Esophagus squamous epithelium (tissue), 5 donors: Measurements from ENCODE around the gene BBS2. TPM values are rescaled to one million over a fixed set of nuclear protein-coding genes. Genes with fewer than 3 reads are reported as not detected.

Experiments used
- DNase-seq: peaks from one replicate; lab custom pipeline; 2025; lab: John Stamatoyannopoulos, UW
- H3K27ac ChIP-seq, 4 donors: fragments of 200-600 bp; sonication (generic); one replicate each; pipeline ENCODE4 v1.5.1; 2016 to 2019; ENCODE audit warnings: mild to moderate bottlenecking in 1 of 4
- H3K27me3 ChIP-seq, 4 donors: fragments of 200-600 bp; sonication (generic); 1 replicate in 3 of 4; 2 replicates in 1 of 4; pipeline versions ENCODE4 v1.5.1 to v1.6.0; 2017 to 2021; ENCODE audit warnings: antibody characterized with exemption in 1 of 4
- H3K36me3 ChIP-seq, 3 donors: fragments of 200-600 bp; sonication (generic); one replicate each; pipeline ENCODE4 v1.5.1; 2016 to 2019
- H3K4me1 ChIP-seq, 3 donors: fragments of 200-600 bp; sonication (generic); one replicate each; pipeline ENCODE4 v1.5.1; 2017 to 2019
- H3K4me3 ChIP-seq, 4 donors: fragments of 200-600 bp; sonication (generic); 1 replicate in 3 of 4; 2 replicates in 1 of 4; pipeline ENCODE4 v1.5.1; 2016 to 2019; ENCODE audit warnings: mild to moderate bottlenecking in 2 of 4, moderate library complexity in 1 of 4
- H3K9me3 ChIP-seq, 3 donors: fragments of 200-600 bp; sonication (generic); one replicate each; pipeline ENCODE4 v1.5.1; 2016 to 2019
- POLR2A ChIP-seq, 4 donors: fragments of 450-650 bp; IDR thresholded peaks; one replicate each; pipeline ENCODE4 v1.6.1; 2017; ENCODE audit warnings: antibody characterized with exemption in 4 of 4, mild to moderate bottlenecking in 4 of 4, moderate library complexity in 3 of 4
- WGBS, 2 donors: methylation state at CpG; one replicate each; pipeline ENCODE4 v1.1.5; 2018; 5-methylcytosine and 5-hydroxymethylcytosine counted together
- intact Hi-C: fragments of 100-400 bp; cut with DNase I; formaldehyde crosslinking; loops from one replicate; pipeline ENCODE4 v1.15.0; 2022
- total RNA-seq, 4 donors: library from RNA; depleted of rRNA; stranded (reverse); fragments of >200 nt; gene quantifications; one replicate each; pipeline ENCODE4 v1.1.0, GENCODE V29; 2016
- TF ChIP-seq, protein P1 (sequence below), 6 experiments: fragments of 450-650 bp in 4 of 6; fragments of 200-600 bp in 2 of 6; sonication (generic) in 2 of 6; IDR thresholded peaks; one replicate each; pipeline ENCODE4 v1.5.1; 2016 to 2019; ENCODE audit warnings: antibody characterized with exemption in 6 of 6, mild to moderate bottlenecking in 4 of 6, moderate library complexity in 4 of 6
- donor health status: DM: yes; HTN: yes; CAD: no.

BBS2 gene
- total RNA-seq, 4 donors from 2014 or later: 15.2 to 60.8 (median 31.1) TPM

DNA sequence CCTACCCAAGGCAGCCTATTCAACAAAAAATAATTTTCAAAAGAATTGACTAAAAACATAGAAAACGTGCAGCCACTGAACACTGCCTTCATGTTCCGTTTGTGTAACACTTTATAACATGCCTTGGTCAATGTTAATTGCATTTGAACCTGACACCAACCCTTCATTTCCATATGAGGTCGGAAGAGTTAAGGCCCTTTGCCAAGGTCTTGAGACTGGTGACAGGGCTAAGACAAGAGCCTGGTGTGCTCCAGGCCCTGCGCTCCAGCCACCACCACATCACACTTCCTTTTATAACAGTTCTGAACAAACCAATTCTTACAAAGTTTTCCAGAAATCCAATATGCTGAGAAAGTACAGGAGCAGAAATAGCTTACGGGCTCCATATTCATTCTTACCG, 4.2 kb downstream of the BBS2 start:
- no peak for DNase-seq
- H3K4me1 ChIP-seq: peaks cover 20 to 73% (median 37%) of the 10 kb centered on the region in 3 donors
- 71 to 76% methylated on average over 6 of the region's 6 CpGs for WGBS, 2 donors
- H3K27ac ChIP-seq: peak overlapping the region in 2 of 4 donors; percentile 53 to 55
- no peak for TF ChIP-seq POLR2A (IDR thresholded peaks at IDR 0.05)
- TF ChIP-seq, protein P1, sequence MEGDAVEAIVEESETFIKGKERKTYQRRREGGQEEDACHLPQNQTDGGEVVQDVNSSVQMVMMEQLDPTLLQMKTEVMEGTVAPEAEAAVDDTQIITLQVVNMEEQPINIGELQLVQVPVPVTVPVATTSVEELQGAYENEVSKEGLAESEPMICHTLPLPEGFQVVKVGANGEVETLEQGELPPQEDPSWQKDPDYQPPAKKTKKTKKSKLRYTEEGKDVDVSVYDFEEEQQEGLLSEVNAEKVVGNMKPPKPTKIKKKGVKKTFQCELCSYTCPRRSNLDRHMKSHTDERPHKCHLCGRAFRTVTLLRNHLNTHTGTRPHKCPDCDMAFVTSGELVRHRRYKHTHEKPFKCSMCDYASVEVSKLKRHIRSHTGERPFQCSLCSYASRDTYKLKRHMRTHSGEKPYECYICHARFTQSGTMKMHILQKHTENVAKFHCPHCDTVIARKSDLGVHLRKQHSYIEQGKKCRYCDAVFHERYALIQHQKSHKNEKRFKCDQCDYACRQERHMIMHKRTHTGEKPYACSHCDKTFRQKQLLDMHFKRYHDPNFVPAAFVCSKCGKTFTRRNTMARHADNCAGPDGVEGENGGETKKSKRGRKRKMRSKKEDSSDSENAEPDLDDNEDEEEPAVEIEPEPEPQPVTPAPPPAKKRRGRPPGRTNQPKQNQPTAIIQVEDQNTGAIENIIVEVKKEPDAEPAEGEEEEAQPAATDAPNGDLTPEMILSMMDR (IDR thresholded peaks at IDR 0.05): no peak
- H3K9me3 ChIP-seq: no peaks in the 10 kb centered on the region
- intact Hi-C loops: loop anchor here (10.0 kb wide), 1 partner anchor 189 kb away; no protein-coding TSS in a partner anchor
- H3K36me3 ChIP-seq: peaks cover 0 to 23% (median 0%) of the 10 kb centered on the region in 3 donors
- no peaks in the 10 kb centered on the region for H3K27me3 ChIP-seq
- H3K4me3 ChIP-seq: no peak overlapping the region

DNA sequence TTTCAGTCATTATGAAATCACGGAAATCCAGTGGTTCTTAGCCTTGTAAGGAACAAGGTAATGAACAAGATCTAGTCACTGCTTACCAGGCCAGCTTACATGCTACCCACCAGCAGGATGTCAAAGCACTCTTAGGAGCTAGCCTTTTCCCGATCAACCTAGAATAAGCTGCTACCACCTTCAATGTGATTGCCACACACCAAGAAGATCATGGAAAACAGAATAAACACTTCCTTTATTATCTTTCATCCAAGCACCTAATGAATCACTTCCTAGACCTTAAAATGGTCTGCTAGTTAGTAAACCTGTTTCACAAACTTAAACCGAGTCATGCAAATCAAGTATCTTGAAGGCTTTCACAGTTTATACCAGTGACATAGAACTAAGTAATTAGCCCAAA, 5.0 kb downstream of the BBS2 start:
- WGBS, 2 donors: 35 to 42% methylated on average over 3 of the region's 3 CpGs
- intact Hi-C loops: loop anchor here (5.0 to 10.0 kb wide), 2 partner anchors 87 to 190 kb away; no protein-coding TSS in a partner anchor
- H3K4me1 ChIP-seq: peaks cover 13 to 66% (median 30%) of the 10 kb centered on the region in 3 donors
- peak overlapping the region; percentile 2 to 55 (median 20) for H3K27ac ChIP-seq
- no peak overlapping the region for H3K4me3 ChIP-seq
- DNase-seq: no peak
- H3K9me3 ChIP-seq: no peaks in the 10 kb centered on the region
- no peaks in the 10 kb centered on the region for H3K27me3 ChIP-seq
- peaks cover 0 to 31% (median 0%) of the 10 kb centered on the region in 3 donors for H3K36me3 ChIP-seq
- TF ChIP-seq, protein P1 (IDR thresholded peaks at IDR 0.05): no peak
- no peak for TF ChIP-seq POLR2A (IDR thresholded peaks at IDR 0.05)

DNA sequence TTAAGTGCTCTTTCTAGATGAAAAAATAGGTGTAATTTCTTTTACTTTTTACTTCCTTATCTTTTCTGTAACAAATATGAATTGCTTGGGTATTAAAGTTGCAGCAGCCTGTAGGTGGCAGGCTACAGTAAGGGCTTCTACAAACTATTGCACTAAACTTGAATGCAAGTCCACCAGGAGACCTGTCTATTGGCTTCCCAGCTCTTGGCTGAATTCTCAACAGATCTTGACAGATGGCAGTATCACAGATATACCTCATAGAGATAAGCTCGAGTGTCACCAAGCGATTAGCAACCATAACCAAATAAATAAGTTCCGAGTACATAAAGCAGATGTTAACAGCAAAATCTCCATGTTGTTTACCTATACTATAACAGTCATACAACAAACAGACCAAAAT, 5.9 kb downstream of the BBS2 start:
- no peaks in the 10 kb centered on the region for H3K9me3 ChIP-seq
- intact Hi-C loops: loop anchor here (5.0 to 10.0 kb wide), 2 partner anchors 88 to 191 kb away; no protein-coding TSS in a partner anchor
- 49 to 69% methylated on average over 3 of the region's 3 CpGs for WGBS, 2 donors
- no peak overlapping the region for H3K4me3 ChIP-seq
- DNase-seq: no peak
- H3K4me1 ChIP-seq: peaks cover 13 to 60% (median 28%) of the 10 kb centered on the region in 3 donors
- TF ChIP-seq, protein P1 (IDR thresholded peaks at IDR 0.05): peak; percentile 51 to 81 (median 70)
- TF ChIP-seq POLR2A (IDR thresholded peaks at IDR 0.05): no peak
- peak overlapping the region in 2 of 4 donors; percentile 2 to 55 for H3K27ac ChIP-seq
- peaks cover 0 to 40% (median 0%) of the 10 kb centered on the region in 3 donors for H3K36me3 ChIP-seq
- no peaks in the 10 kb centered on the region for H3K27me3 ChIP-seq

DNA sequence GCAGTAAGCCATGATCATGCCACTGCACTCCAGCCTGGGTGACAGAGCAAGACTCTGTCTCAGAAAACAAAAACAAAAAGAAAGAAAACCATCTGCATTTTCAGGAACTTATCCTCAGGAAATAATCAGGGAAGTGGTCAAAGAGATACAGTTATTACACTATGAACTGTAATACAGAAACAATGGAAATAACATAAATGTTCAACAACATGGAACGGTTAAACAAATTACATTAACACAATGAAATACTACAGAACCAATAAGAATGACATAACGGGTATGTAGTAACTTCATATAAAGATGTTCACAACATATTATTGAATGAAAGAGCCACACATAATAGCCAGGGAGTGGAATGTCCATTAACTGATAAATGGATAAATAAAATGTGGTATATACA, 6.7 kb downstream of the BBS2 start:
- no peaks in the 10 kb centered on the region for H3K27me3 ChIP-seq
- no peak overlapping the region for H3K4me3 ChIP-seq
- TF ChIP-seq, protein P1 (IDR thresholded peaks at IDR 0.05): no peak
- TF ChIP-seq POLR2A (IDR thresholded peaks at IDR 0.05): no peak
- H3K36me3 ChIP-seq: peaks cover 0 to 49% (median 0%) of the 10 kb centered on the region in 3 donors
- peaks cover 9 to 52% (median 19%) of the 10 kb centered on the region in 3 donors for H3K4me1 ChIP-seq
- intact Hi-C loops: loop anchor here (5.0 to 10.0 kb wide), 2 partner anchors 89 to 192 kb away; no protein-coding TSS in a partner anchor
- no peak overlapping the region for H3K27ac ChIP-seq
- no peak for DNase-seq
- no peaks in the 10 kb centered on the region for H3K9me3 ChIP-seq
- WGBS, 2 donors: 82 to 84% methylated on average over 2 of the region's 2 CpGs

DNA sequence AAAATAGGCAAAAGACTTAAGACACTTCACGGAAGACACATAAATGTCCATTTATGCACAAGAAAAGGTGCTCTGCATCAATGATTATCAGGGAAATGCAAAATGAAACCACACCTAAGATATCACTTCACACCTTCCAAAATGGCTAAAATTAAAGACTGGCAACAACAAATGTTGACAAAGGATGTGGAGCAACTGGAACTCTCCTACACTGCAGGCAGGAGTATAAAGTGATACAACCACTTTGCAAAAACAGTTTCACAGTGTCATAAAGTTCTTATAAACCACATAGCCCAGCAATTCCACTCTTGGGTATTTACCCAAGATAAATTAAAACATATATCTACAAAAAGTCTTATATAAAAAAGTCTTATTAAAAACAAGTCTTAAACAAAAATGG, 7.8 kb downstream of the BBS2 start:
- no peak overlapping the region for H3K27ac ChIP-seq
- H3K27me3 ChIP-seq: no peaks in the 10 kb centered on the region
- H3K4me1 ChIP-seq: peaks cover 0 to 49% (median 11%) of the 10 kb centered on the region in 3 donors
- intact Hi-C loops: loop anchor here (5.0 to 10.0 kb wide), 2 partner anchors 90 to 193 kb away; no protein-coding TSS in a partner anchor
- H3K36me3 ChIP-seq: peaks cover 0 to 60% (median 0%) of the 10 kb centered on the region in 3 donors
- H3K9me3 ChIP-seq: no peaks in the 10 kb centered on the region
- no peak overlapping the region for H3K4me3 ChIP-seq
- 88 to 100% methylated on average over 1 of the region's 1 CpG for WGBS, 2 donors
- TF ChIP-seq POLR2A (IDR thresholded peaks at IDR 0.05): no peak
- TF ChIP-seq, protein P1 (IDR thresholded peaks at IDR 0.05): no peak
- no peak for DNase-seq
